PC-3 (cell line): ENCODE measurements around the gene CPLANE1. TPM values are rescaled to one million over a fixed set of nuclear protein-coding genes. Genes with fewer than 3 reads are reported as not detected.
A peak's percentile ranks its signal among the peaks of the same experiment; 100 is the strongest.

Source experiments
- ATAC-seq: fragments of 200-7000 bp; cut with Tn5 transposase; 2 replicates; pipeline ENCODE4 v1.9.1; 2020; ENCODE audit warnings: mild to moderate bottlenecking, moderate library complexity
- BruUV-seq: library from RNA; stranded (reverse); fragments of 400-500 nt; replicated peaks from 2 replicates; lab custom pipeline; 2021; lab: Mats Ljungman, UMichigan
- CTCF ChIA-PET: fragments of 300-600 bp; sonication (Branson Sonifier 250); formaldehyde crosslinking; loops from one replicate; lab custom pipeline; 2022; ENCODE audit warnings: antibody characterized with exemption; lab: Charles Lee
- POLR2A ChIA-PET: fragments of 300-600 bp; sonication (Branson Sonifier 250); formaldehyde crosslinking; loops from one replicate; lab custom pipeline; 2022; ENCODE audit warnings: antibody characterized with exemption; ENCODE audit not compliant: unreplicated experiment; lab: Charles Lee
- DNase-seq: peaks from one replicate; pipeline ENCODE4 v3.0.0-alpha.2; 2015
- H2AFZ ChIP-seq: fragments of 300-600 bp; sonication (generic); 2 replicates; pipeline ENCODE4 v1.6.0; 2016; ENCODE audit warnings: antibody characterized with exemption, low read length
- H3F3A ChIP-seq: fragments of 300-600 bp; sonication (generic); one replicate; pipeline ENCODE4 v1.6.0; 2017; ENCODE audit warnings: antibody characterized with exemption, low read length, control low read depth, mild to moderate bottlenecking; ENCODE audit not compliant: unreplicated experiment
- H3K27ac ChIP-seq: fragments of 300-600 bp; sonication (generic); 2 replicates; pipeline ENCODE4 v1.5.1; 2016; ENCODE audit warnings: mild to moderate bottlenecking, low read length
- H3K27me3 ChIP-seq: fragments of 300-600 bp; sonication (generic); 2 replicates; pipeline ENCODE4 v1.6.1; 2016; ENCODE audit warnings: low read length, mixed read lengths
- H3K36me3 ChIP-seq: fragments of 300-600 bp; sonication (generic); 2 replicates; pipeline ENCODE4 v1.6.1; 2016; ENCODE audit warnings: low read depth, mixed run types, low read length, mixed read lengths
- H3K4me1 ChIP-seq: fragments of 300-600 bp; sonication (generic); 2 replicates; pipeline ENCODE4 v1.5.1; 2016; ENCODE audit warnings: low read length; ENCODE audit not compliant: insufficient read depth
- H3K4me2 ChIP-seq: fragments of 300-600 bp; sonication (generic); 2 replicates; pipeline ENCODE4 v1.6.0; 2016; ENCODE audit warnings: low read length
- H3K4me3 ChIP-seq: fragments of 300-600 bp; sonication (generic); 2 replicates; pipeline ENCODE4 v1.5.1; 2016; ENCODE audit warnings: mild to moderate bottlenecking, low read length, mixed read lengths
- H3K79me2 ChIP-seq: fragments of 300-600 bp; sonication (generic); 2 replicates; pipeline ENCODE4 v1.6.1; 2017; ENCODE audit warnings: low read length, mixed read lengths
- H3K9ac ChIP-seq: fragments of 300-600 bp; sonication (generic); 2 replicates; pipeline ENCODE4 v1.6.0; 2016; ENCODE audit warnings: mild to moderate bottlenecking, low read length
- H3K9me2 ChIP-seq: fragments of 300-600 bp; sonication (generic); replicated peaks from 2 replicates; pipeline ENCODE4 v1.6.1; 2016; ENCODE audit warnings: mixed run types, low read length, mixed read lengths
- H3K9me3 ChIP-seq: fragments of 300-600 bp; sonication (generic); 2 replicates; pipeline ENCODE4 v1.6.1; 2016; ENCODE audit warnings: low read length, mixed read lengths
- H4K20me1 ChIP-seq: fragments of 300-600 bp; sonication (generic); 2 replicates; pipeline ENCODE4 v1.6.1; 2016; ENCODE audit warnings: low read length, mixed read lengths
- CTCF ChIP-seq: fragments of 300-600 bp; sonication (generic); conservative IDR thresholded peaks from 2 replicates; pipeline ENCODE4 v1.5.1; 2017; ENCODE audit warnings: antibody characterized with exemption, low read depth, mild to moderate bottlenecking, low read length
- EZH2 ChIP-seq: fragments of 300-600 bp; sonication (generic); IDR thresholded peaks from one replicate; pipeline ENCODE4 v1.6.1; 2017; ENCODE audit warnings: antibody characterized with exemption, mild to moderate bottlenecking, low read length; ENCODE audit not compliant: unreplicated experiment
- EZH2phosphoT487 ChIP-seq: fragments of 300-600 bp; sonication (generic); IDR thresholded peaks from 2 replicates; pipeline ENCODE4 v1.6.1; 2018; ENCODE audit warnings: mild to moderate bottlenecking, antibody characterized with exemption, low read length, borderline replicate concordance
- intact Hi-C: fragments of 100-400 bp; cut with micrococcal nuclease; formaldehyde crosslinking; loops from 2 replicates; pipeline ENCODE4 v1.9.0; 2023
- total RNA-seq: library from RNA; depleted of rRNA; stranded (reverse); fragments of >200 nt; gene quantifications from 2 replicates; pipeline ENCODE4 v1.2.3, GENCODE V29; 2014

Gene CPLANE1
- total RNA-seq, 1 experiment from 2014 or later: 10.1 TPM

GRCh38 chr5:37255774-37256358 is 6.7 kb upstream of the CPLANE1 start:
- Histone ChIP-seq H3K36me3 (no peaks in the 10 kb centered on the region), H3K9ac (no peak overlapping the region), H3F3A (no peaks in the 10 kb centered on the region), H3K27me3 (no peaks in the 10 kb centered on the region), H3K4me1 (no peaks in the 10 kb centered on the region), H3K27ac (no peak overlapping the region), H3K79me2 (no peaks in the 10 kb centered on the region), H4K20me1 (no peaks in the 10 kb centered on the region), H3K9me3 (no peaks in the 10 kb centered on the region), H3K4me3 (no peak overlapping the region), H3K4me2 (no peak overlapping the region), H3K9me2 (no peaks in the 10 kb centered on the region), H2AFZ (no peak overlapping the region)
- ChIA-PET CTCF (no interaction called here), POLR2A (no interaction called here)
- no peak for TF ChIP-seq CTCF
- no peak for TF ChIP-seq EZH2phosphoT487
- no peak for TF ChIP-seq EZH2
- intact Hi-C loops: no loop called here
- no TSS peak for BruUV-seq
- DNase-seq: no peak
- ATAC-seq: no peak

DNA sequence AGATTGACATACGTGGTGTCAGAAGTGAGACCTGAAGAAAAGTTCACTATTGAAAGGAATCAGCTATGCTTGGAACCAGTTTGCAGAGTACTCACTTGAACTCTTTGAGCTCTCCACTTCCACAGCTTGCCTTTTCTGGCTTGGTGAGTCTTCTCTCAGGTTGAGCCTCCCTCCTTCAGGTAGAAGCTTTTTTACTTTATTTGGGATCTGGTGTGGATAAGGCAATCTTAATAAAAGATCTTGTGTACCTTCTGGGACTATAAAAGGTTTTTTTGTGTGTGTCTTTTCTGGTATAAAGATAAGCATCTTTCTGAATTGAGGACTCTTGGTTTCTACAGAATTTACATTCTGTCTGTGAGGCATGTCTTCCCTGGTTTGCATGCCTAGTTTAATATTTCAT is 5.4 kb upstream of the CPLANE1 start:
- H3K36me3 ChIP-seq: no peaks in the 10 kb centered on the region
- no peaks in the 10 kb centered on the region for H3K79me2 ChIP-seq
- H3K9me3 ChIP-seq: no peaks in the 10 kb centered on the region
- TF ChIP-seq EZH2 (no peak), CTCF (no peak), EZH2phosphoT487 (no peak)
- no peaks in the 10 kb centered on the region for H3F3A ChIP-seq
- H4K20me1 ChIP-seq: no peaks in the 10 kb centered on the region
- ATAC-seq: no peak
- DNase-seq: no peak
- no peak overlapping the region for H3K4me2 ChIP-seq
- no peak overlapping the region for H3K4me3 ChIP-seq
- H3K9me2 ChIP-seq: no peaks in the 10 kb centered on the region
- no peak overlapping the region for H2AFZ ChIP-seq
- intact Hi-C loops: no loop called here
- no peak overlapping the region for H3K9ac ChIP-seq
- ChIA-PET CTCF (no interaction called here), POLR2A (no interaction called here)
- H3K27me3 ChIP-seq: no peaks in the 10 kb centered on the region
- H3K4me1 ChIP-seq: no peaks in the 10 kb centered on the region
- no TSS peak for BruUV-seq
- no peak overlapping the region for H3K27ac ChIP-seq

GRCh38 chr5:37251665-37252064 is 2.5 kb upstream of the CPLANE1 start:
- Histone ChIP-seq H3F3A (no peaks in the 10 kb centered on the region), H3K79me2 (peaks cover 18% of the 10 kb centered on the region), H3K27me3 (no peaks in the 10 kb centered on the region), H3K27ac (no peak overlapping the region), H3K9me2 (no peaks in the 10 kb centered on the region), H3K4me2 (no peak overlapping the region), H3K4me3 (no peak overlapping the region), H3K4me1 (peaks cover 11% of the 10 kb centered on the region), H3K9ac (no peak overlapping the region), H4K20me1 (no peaks in the 10 kb centered on the region), H3K36me3 (no peaks in the 10 kb centered on the region), H2AFZ (0 out of 2 replicates have a peak overlapping the region, but pooled peaks have one; percentile 23), H3K9me3 (no peaks in the 10 kb centered on the region)
- intact Hi-C loops: no loop called here
- no TSS peak for BruUV-seq
- ChIA-PET CTCF (no interaction called here), POLR2A (interaction anchor here (0.6 kb wide), 1 partner anchor 93 kb away, joined by 5 read pairs; no protein-coding TSS in a partner anchor)
- ATAC-seq (no peak), DNase-seq (no peak)
- TF ChIP-seq EZH2phosphoT487 (no peak), CTCF (no peak), EZH2 (no peak)
